ENCODE results near the gene LIN7A.

GRCh38 chr12:80805106-80805505, 132.6 kb downstream of the LIN7A start:
- no peak for TF ChIP-seq EZH2 (IDR thresholded peaks at IDR 0.05; ENCODE audit: borderline replicate concordance, low read length)
- TF ChIP-seq CTCF (IDR thresholded peaks at IDR 0.05; ENCODE audit: low read length): no peak

Measured in OCI-LY1 (cell line).